Measurements from ENCODE around the gene ALPG. TPM values are rescaled to one million over a fixed set of nuclear protein-coding genes. Genes with fewer than 3 reads are reported as not detected.

ALPG gene
- total and polyA plus RNA-seq, 2 donors (not counting 3 experiments of a cell fraction or from before 2014, with no cell fraction given) = not detected

DNA sequence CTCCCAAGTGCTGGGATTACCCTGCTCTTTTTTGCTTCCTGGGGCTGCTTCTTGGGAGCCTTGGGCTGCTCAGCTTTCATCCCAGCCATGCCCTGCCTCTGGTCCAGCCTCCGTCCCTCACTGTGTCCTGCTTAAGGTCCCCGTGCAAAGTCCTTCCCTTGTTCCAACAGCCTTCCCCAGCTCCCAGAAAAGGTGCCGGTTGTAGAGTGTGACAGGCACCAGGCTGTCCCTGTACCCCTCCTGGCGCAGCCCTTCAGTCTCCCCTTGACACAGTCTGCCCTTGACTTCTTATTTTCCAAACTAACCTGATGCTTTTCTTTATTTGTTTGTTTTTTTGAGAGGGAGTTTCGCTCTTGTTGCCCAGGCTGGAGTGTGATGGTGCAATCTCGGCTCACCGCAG, 29.2 kb downstream of the ALPG start:
- Histone ChIP-seq H3K36me3 (ENCODE audit: control insufficient read depth in 2 of 2, extremely low read depth in 1 of 2, insufficient read depth in 2 of 2, low read length in 2 of 2) (no peaks in the 10 kb centered on the region), H3K4me1 (ENCODE audit: control insufficient read depth, extremely low read depth, insufficient read depth, low read length) (no peaks in the 10 kb centered on the region), H2AFZ (ENCODE audit: low read depth, low read length) (no peak overlapping the region), H3K9ac (replicated peaks; ENCODE audit: extremely low read depth, insufficient read depth, low read length) (no peak overlapping the region), H3K9me3 (replicated peaks; ENCODE audit: control insufficient read depth, insufficient read depth, low read length) (no peaks in the 10 kb centered on the region), H3K27me3 (ENCODE audit: control insufficient read depth in 2 of 2, insufficient read depth in 2 of 2, low read length in 2 of 2) (peaks cover 0 to 2% of the 10 kb centered on the region in 2 experiments), H3K27ac (ENCODE audit: insufficient read depth, low read depth, low read length) (no peak overlapping the region), H3K4me3 (replicated peaks in 1 of 3; ENCODE audit: insufficient read depth in 1 of 3, low read depth in 1 of 3, low read length in 3 of 3) (no peak overlapping the region), H3K4me2 (ENCODE audit: insufficient read depth, low read length) (no peak overlapping the region), H3K9me1 (replicated peaks; ENCODE audit: control insufficient read depth, extremely low read depth, insufficient read depth, low read length) (no peaks in the 10 kb centered on the region), H3K79me2 (ENCODE audit: control insufficient read depth, insufficient read depth, low read length) (no peaks in the 10 kb centered on the region), H4K20me1 (replicated peaks; ENCODE audit: control insufficient read depth, extremely low read depth, insufficient read depth, low read length) (no peaks in the 10 kb centered on the region)
- intact Hi-C loops (cut with micrococcal nuclease) = no loop called here
- ChIA-PET POLR2A (no interaction called here), CTCF (interaction anchor here (0.8 to 3.7 kb wide), 7 partner anchors 23 to 535 kb away, joined by 3 to 26 read pairs (median 3); no protein-coding TSS in a partner anchor)
- FAIRE-seq (no peak), DNase-seq (ENCODE audit: low read depth, low spot score) (no peak)
- TF ChIP-seq, protein P1, sequence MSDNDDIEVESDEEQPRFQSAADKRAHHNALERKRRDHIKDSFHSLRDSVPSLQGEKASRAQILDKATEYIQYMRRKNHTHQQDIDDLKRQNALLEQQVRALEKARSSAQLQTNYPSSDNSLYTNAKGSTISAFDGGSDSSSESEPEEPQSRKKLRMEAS (IDR thresholded peaks at IDR 0.05; ENCODE audit: insufficient read depth, insufficient read length) = no peak
- TF ChIP-seq, protein P2, sequence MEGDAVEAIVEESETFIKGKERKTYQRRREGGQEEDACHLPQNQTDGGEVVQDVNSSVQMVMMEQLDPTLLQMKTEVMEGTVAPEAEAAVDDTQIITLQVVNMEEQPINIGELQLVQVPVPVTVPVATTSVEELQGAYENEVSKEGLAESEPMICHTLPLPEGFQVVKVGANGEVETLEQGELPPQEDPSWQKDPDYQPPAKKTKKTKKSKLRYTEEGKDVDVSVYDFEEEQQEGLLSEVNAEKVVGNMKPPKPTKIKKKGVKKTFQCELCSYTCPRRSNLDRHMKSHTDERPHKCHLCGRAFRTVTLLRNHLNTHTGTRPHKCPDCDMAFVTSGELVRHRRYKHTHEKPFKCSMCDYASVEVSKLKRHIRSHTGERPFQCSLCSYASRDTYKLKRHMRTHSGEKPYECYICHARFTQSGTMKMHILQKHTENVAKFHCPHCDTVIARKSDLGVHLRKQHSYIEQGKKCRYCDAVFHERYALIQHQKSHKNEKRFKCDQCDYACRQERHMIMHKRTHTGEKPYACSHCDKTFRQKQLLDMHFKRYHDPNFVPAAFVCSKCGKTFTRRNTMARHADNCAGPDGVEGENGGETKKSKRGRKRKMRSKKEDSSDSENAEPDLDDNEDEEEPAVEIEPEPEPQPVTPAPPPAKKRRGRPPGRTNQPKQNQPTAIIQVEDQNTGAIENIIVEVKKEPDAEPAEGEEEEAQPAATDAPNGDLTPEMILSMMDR (IDR thresholded peaks at IDR 0.05; ENCODE audit: extremely low read depth in 1 of 2, insufficient read depth in 1 of 2, low read depth in 1 of 2, low read length in 2 of 2) = no peak
- TF ChIP-seq FOS (IDR thresholded peaks at IDR 0.05; ENCODE audit: borderline replicate concordance, insufficient read depth, low read length) (no peak), EZH2 (IDR thresholded peaks at IDR 0.05; ENCODE audit: borderline replicate concordance, low read depth, low read length, severe bottlenecking) (no peak), JUN (IDR thresholded peaks at IDR 0.05; ENCODE audit: borderline replicate concordance, insufficient read depth, insufficient read length, low read depth) (no peak), POLR2A (IDR thresholded peaks at IDR 0.05; ENCODE audit: low read depth, low read length) (no peak), GATA2 (IDR thresholded peaks at IDR 0.05; ENCODE audit: insufficient read depth, insufficient read length, low read depth, low read length) (no peak), POLR2AphosphoS5 (IDR thresholded peaks at IDR 0.05; ENCODE audit: insufficient read depth, low read depth, low read length) (no peak), MYC (IDR thresholded peaks at IDR 0.05; ENCODE audit: low read depth, low read length) (no peak)
- dilution Hi-C loops (cut with MboI; ENCODE audit: extremely low pct_ligation_motif_present, low sequenced_read_pairs) = no loop called here
- BruUV-seq (replicated peaks) = no TSS peak

Data from endothelial cell of umbilical vein (primary cell).